NCI-H460 (cell line): ENCODE results near the gene TAT. TPM values are rescaled to one million over a fixed set of nuclear protein-coding genes. Genes with fewer than 3 reads are reported as not detected.
"Not testable (repeated sequence)": the region's sequence is repeated elsewhere in the genome, so short reads cannot be mapped to it uniquely, and the experiment has no call there.

ENCODE experiments used
- DNase-seq: peaks from one replicate; pipeline ENCODE4 v3.0.0-alpha.2; 2016; ENCODE audit warnings: low read depth; ENCODE audit errors: extremely low read depth
- total RNA-seq: library from RNA; depleted of rRNA; stranded (reverse); fragments of >200 nt; shearing (Covaris generic); gene quantifications from 2 replicates; pipeline ENCODE4 v1.2.3, GENCODE V29; 2014

TAT gene
- total RNA-seq, 1 experiment from 2014 or later: 0.02 TPM

GRCh38 chr16:71585318-71585703, 8.4 kb upstream of the TAT start:
- DNase-seq: no peak

DNA sequence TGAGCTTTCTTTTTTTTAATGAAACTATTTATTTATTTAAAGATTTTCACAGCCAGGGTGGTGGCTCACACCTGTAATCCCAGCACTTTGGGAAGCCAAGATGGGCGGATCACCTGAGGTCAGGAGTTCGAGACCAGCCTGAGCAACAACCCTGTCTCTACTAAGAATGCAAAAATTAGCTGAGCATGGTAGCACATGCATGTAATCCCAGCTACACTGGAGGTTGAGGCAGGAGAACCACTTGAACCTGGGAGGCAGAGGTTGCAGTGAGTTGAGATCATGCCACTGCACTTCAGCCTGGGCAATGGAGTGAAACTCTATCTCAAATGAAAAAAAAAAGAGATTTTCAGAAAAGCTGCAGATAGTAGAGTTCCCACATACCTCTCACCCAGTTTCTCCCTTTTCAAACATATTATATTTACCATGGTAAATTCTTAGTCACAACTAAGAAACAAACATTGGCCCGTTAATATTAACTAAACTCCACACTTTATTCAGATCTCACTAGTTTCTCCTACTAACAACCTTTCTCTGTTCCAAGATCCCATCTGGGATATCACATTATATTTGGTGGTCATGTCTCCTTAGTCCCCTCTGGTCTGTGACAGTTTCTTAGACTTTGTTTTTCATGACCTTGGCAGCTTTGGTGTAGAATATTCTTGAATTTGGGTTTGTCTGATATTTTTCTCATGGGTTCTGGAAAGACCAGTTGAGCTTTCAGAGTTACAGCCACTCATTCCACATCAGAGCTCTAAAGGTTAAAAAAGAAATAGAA, 7.8 kb upstream of the TAT start:
- no peak for DNase-seq

DNA sequence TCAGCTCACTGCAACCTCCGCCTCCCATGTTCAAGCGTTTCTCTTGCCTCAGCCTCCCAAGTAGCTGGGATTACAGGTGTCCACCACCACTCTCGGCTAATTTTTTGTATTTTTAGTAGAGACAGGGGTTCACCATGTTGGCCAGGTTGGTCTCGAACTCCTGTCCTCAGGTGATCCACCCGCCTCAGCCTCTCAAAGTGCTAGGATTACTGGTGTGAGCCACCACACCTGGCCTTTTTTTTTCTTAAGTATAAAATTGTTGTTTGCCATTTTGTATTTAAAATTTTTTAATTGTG, 5.6 kb upstream of the TAT start:
- DNase-seq: not testable (repeated sequence)

GRCh38 chr16:71574702-71575101, 2.2 kb downstream of the TAT start:
- DNase-seq: no peak

DNA sequence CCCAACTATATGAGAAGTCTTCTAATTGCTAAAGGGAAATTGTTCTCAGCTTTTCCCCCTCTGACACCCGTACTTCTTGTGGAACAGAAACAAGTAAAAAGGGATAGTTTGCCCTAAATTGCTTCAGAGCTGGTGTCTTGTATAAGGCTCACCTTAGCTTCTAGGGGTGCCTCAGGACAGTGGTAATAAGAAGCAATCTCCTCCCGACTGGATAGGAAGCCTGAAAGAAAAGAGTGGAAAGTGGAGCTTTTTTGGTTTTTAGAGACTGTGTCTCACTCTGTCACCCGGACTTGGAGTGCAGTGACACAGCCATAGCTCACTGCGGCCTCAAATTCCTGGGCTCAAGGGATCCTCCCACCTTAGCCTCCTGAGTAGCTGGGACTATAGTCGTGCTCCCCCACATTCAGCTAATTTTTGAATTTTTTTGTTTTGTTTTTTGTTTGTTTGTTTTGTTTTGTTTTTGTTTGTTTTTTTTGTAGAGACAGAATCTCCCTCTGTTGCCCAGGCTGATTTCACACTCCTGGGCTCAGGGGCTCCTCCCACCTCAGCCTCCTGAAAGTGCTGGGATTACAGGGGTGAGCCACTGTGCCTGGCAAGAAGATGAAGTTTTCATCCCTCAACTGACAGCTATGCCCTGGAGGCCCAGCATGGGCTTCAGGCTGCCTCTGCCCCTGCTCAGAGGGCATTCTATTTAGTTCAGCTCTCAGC, 3.4 kb downstream of the TAT start:
- DNase-seq: no peak

DNA sequence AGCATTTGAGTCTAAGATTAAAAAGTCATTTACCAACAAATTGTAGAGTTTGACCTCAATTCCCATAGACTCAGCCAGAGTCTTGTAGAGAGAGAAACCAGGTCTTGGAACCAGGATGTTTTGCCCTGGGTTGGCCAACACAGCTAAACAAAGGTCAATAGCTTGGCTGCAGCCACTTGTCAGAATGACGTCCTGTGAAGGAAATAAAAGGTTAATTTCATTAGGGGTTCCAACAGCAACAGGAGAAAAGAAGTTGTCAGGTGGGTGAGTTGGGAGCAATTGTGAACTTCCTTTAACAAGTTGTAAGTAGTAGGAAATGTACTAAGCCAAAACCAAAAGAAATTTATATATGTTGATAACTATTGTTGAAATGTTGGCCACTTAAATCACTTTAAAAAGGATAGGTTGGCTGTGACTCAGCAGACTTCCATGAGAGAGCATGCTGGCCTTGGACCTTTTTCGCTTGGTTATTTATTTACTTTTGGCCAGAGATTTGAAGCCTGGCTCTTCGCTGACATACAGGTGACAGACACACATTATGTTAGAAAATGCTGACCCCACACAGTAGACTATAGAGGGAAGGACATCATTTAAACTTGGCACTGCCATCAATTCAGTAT, 4.3 kb downstream of the TAT start:
- DNase-seq: no peak

DNA sequence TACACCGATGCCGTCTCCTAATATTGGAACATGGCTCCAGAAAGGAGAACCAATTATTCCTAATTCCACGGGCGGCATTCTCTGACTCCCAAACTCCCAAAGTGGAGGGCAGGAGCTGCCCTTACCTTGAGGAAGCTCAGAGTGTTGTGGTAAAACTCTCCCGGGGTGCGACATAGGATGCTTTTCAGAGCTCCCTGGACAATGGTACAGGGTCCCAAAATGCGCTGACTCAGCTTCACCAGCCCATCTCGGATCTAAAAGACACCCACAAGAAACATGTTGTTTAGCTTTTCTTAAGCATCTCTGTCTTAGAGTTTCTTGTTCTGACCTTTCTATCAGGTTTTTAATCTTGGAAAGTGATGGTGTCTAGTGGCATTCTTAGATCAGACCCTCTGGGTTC, 6.7 kb downstream of the TAT start:
- DNase-seq: no peak

GRCh38 chr16:71569621-71570020, 7.3 kb downstream of the TAT start:
- DNase-seq: no peak

- DNase-seq: no peak
These were observed 8.3 kb downstream of the TAT start for GRCh38 chr16:71568551-71568950.

DNA sequence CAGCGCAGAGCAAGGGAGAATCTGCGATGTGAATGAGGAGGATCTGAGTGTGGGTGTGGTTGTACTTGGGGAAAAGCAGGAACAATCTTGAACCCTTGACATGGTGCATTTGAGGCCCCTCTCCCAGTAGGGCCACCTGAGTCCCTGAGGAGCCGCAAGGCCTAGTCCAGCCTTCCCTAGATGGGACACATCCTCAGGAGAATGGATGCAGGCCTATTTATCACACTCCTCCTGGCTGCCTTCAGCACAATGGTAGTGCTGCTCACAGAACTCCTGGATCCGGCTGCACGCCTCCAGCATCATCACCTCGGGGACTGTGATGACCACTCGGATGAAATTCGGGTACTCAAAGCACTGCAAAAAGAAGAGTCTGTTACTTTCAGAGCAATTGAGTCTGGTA, 9.0 kb downstream of the TAT start:
- no peak for DNase-seq

DNA sequence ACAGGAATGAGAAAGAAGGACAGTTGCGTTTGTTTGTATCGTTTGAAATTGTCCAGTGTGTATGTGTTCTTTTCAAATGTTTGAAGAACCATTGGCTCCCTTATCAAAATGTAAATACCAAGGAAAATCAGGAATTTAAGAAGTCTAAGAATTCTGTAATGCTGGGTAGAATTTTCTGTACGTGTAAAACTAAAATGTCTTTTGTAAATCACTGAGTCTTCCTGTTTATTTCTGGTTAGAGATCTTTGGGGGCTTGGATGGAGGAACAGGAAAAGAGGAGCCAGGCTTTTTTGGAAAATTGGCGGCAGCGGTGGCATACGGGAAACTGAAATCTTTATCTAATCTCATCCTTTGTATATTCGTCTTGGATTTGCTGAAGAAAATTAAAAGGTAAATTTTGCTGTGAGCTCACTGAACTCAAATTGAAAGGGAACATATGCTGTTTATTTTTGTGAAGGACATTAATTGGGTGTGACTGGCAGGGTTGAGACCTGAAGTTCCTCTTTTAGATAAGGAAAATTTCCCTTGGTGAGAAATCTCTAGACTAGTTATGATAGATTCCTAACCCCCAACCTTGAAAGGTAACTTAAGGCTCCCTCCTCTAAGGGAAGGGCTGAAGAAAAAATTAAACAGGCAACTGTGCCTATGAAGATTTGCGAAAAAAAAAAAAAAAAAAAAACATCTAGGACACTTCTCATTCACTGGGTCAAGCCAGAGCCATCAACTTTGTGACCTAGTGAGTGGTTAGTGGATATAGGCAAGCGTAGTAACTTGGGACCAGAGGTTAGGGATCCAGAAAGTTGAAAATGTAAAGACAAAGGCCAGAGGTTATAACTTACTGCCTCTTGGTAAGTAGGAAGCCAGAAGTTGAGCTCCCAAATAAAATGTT, 10.8 kb downstream of the TAT start:
- DNase-seq: no peak

GRCh38 chr16:71564335-71564967, 12.4 kb downstream of the TAT start:
- no peak for DNase-seq

- DNase-seq: no peak
These were observed 14.3 kb downstream of the TAT start for GRCh38 chr16:71562552-71562951.

DNA sequence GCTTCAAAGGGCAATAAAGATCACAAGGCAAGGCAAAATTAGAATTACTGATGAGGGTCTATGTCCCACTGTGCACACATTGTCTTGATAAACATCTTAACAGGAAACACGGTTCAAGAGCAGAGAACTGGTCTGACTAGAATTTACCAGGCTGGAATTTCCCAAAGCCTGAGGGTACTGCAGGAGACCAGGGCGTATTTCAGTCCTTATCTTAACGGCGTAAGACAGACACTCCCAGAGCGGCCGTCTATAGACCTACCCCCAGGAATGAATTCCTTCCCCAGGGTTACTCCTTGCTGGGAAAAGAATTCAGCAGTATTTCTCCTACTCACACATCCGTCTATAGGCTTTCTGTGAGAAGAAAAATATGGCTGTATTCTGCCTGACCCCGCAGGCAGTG, 15.0 kb downstream of the TAT start:
- DNase-seq: not testable (repeated sequence)

DNA sequence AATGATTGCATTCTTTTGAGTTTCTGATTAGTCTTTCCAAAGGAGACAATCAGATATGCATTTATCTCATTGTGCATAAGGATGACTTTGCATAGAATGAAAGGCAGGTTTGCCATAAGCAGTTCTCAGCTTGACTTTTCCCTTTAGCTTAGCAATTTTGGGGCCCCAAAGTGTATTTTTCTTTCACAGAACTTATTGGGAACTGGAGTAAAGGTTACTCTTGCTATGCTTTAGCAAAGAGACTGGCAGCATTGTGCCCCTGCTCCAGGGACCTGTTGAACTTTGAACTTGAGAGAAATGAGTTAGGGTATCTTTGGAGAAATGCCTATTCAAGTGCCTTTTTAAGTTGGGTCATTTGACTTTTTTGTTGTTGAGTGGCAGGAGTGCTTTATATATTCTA, 17.0 kb downstream of the TAT start:
- DNase-seq: no peak

GRCh38 chr16:71557954-71558582, 18.8 kb downstream of the TAT start:
- no peak for DNase-seq

GRCh38 chr16:71557299-71557698, 19.6 kb downstream of the TAT start:
- DNase-seq: no peak

GRCh38 chr16:71555230-71555891, 21.5 kb downstream of the TAT start:
- DNase-seq: no peak

GRCh38 chr16:71552698-71553503, 24.0 kb downstream of the TAT start:
- DNase-seq: no peak
